ENCODE data around the gene YTHDF1.

The YTHDF1 gene

DNA sequence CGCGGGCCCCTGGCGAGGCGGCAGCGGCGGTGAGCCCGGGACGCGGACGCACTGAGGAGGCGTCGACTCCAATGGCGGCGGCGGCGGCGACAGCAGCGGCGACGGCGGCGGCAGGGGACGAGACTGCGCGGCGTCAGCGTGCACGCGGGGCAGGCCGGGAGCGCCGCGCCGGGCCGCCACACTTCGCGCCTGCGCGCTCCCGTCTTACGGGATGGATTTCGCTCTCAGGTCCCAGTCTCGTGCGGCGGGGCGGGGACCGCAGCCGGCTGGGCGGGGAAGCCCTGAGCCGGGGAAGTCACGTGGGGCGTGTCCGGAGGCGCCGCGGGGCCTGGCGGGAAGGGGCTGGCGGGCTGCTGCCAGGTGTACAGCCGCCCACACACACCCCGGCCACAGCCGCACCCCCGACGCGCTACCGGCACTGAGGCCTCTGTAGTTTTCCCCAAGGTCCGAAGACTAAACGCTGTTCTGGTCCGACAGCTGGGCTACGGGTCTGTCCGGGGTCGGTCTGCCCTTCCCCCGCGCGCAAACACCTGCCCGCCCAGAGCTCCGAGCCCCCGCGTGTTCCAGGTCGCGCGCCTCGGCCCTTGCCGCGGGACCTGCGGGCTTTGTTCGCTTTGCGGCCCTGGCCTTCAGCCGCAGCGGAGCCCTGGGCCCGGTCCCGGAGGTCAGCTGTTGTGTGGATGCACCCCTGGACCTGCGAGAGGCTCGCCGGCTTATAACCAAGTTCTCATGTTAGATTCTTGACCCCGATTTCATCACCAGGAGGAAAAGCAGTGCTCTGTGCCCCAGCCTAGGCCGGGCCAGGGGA is at the start of gene YTHDF1:
Gene YTHDF1 (minus strand): TSS at position 91 of the 808 bp plus-strand sequence. CDS start 239 bp downstream, outside the sequence.
- TF ChIP-seq, protein P1, sequence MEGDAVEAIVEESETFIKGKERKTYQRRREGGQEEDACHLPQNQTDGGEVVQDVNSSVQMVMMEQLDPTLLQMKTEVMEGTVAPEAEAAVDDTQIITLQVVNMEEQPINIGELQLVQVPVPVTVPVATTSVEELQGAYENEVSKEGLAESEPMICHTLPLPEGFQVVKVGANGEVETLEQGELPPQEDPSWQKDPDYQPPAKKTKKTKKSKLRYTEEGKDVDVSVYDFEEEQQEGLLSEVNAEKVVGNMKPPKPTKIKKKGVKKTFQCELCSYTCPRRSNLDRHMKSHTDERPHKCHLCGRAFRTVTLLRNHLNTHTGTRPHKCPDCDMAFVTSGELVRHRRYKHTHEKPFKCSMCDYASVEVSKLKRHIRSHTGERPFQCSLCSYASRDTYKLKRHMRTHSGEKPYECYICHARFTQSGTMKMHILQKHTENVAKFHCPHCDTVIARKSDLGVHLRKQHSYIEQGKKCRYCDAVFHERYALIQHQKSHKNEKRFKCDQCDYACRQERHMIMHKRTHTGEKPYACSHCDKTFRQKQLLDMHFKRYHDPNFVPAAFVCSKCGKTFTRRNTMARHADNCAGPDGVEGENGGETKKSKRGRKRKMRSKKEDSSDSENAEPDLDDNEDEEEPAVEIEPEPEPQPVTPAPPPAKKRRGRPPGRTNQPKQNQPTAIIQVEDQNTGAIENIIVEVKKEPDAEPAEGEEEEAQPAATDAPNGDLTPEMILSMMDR (conservative IDR thresholded peaks at IDR 0.05): no peak
- TF ChIP-seq ZFX (IDR thresholded peaks at IDR 0.05): peak; percentile 69; the same call in 1 of the 2 replicates

DNA sequence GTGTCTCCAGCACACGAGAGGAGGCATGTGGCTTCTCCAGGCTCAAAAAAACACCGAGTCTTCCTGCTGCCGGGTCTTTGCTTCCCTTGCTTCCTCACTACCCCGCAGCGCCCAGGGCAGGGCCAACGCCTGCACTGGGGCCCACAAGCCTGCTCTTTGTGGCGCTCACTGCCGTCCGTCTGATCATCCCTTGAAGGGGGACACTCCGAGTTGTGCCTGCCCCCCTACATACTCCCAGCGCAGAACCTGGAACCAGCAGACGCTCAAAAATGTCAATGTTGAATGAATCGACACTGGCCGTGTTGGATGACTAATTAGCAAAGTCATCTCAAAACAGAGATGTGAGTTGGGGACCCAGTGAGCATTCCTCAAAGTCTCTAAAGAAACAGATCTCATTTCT is 48.6 kb upstream of the YTHDF1 start:
- TF ChIP-seq, protein P1 (conservative IDR thresholded peaks at IDR 0.05): no peak
- TF ChIP-seq ZFX (IDR thresholded peaks at IDR 0.05): no peak
- no peak overlapping the region for H3K27ac ChIP-seq

More for the DNA sequence above, at the start of gene YTHDF1:
- H3K27ac ChIP-seq: peak within 1 kb of the TSS; percentile 96

DNA sequence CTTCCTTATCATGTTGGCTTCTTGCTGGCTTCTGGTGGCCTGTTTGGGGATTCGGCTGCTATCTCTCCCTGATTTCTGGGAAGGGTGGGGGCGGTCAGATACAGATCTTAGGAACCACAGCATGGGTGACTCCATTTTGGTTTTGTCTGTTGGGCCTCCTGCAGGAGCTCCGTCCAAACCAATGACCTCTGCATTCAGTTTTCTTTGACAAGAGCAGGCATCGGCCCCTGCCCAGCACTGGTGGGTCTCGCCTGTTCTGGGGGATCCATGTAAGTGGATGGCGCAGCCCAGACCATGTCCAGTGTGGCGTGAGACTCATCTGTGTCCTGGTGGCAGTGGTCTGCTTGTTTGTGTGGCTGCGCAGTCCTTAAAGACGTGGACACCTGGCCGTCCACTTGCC is 48.1 kb upstream of the YTHDF1 start:
- TF ChIP-seq ZFX (IDR thresholded peaks at IDR 0.05): no peak
- TF ChIP-seq, protein P1 (conservative IDR thresholded peaks at IDR 0.05): no peak
- H3K27ac ChIP-seq: no peak overlapping the region

DNA sequence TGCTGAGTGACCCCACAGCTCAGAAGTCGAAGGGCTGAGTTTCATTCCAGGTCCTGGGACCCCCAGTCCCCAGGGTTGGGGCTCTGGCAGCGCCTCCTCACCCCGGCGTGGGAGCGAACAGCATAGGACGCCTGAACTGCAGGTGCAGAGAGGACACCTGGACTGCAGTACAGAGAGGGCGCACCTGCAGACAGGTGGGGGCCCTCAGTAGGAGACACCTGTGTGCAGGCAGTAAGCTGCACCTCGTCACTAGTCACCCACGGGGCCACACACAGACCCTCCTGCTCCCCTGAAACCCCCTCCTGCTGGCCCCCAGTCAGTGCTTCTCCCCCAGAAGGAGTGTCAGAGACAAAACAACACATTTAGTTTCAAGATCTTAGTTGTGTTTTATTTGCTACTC is 46.9 kb upstream of the YTHDF1 start:
- TF ChIP-seq, protein P1 (conservative IDR thresholded peaks at IDR 0.05): no peak

DNA sequence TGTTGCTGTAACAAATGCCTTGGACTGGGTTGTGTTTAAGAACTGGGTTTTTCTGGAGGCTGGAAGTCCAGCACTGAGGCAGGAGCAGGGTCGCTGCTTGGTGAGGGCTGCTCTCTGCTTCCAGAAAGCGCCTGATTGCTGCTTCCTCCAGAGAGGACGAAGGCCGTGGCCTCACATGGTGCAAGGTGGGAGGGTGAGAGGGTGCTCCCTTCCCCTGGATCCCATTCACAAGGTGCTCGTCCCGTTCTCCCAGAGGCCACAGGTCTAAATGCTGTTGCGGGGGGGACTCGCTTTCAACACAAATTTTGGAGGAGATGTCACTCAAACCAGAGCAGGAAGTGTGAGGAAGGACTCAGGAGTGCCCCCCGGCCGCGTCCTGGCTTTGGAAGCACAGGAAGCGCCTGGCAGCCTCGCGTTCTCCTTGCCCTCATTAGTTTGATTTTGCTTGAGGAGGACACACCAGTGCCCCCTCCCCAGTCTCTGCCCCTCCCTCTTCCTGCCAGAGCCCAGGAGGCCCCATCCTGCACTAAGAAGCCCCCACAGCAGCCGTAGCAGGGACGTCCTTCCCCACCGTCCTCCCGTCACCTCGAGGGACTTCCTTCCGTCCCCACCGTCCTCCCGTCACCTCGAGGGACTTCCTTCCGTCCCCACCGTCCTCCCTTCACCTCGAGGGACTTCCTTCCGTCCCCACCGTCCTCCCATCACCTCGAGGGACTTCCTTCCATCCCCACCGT is 46.0 kb upstream of the YTHDF1 start:
- no peak for TF ChIP-seq ZFX (IDR thresholded peaks at IDR 0.05)
- TF ChIP-seq, protein P1 (conservative IDR thresholded peaks at IDR 0.05): no peak
- H3K27ac ChIP-seq: no peak overlapping the region

More for the DNA sequence above, 46.9 kb upstream of the YTHDF1 start:
- no peak overlapping the region for H3K27ac ChIP-seq

DNA sequence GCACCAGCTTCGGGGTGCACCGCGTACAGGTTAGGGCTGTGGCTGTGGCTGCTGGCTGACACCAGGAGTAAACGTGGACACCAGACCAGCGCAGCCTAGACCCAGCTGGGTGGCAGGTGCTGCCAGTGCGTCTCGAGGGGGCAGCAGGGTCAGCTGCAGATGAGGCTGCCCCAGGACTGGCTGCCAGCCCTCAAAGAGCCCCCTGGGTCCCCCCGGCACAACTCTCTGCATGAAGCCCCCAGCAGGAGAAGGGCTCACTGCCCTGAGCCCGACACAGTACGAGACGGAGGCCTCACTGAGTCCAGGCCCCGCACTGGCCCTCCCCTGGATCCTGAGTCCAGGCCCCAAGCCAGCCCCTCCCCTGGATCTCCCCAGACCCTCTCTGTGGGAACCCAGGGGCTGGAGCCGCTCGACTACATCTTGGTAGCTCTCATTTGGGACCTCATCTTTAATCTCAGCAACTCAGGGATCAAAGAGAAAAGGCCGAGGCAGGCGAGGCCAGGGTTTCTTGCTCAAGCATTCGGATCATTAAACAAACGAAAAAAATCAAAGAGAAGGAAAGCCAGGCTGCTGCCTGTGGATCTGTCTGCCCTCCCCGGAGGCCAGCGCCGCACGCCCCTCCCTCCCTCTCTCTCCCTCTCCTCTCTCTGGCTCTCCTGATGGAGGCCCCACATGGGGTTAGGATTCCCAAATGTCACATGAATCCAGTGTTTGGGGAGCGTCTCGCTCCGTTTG is 45.3 kb upstream of the YTHDF1 start:
- TF ChIP-seq, protein P1 (conservative IDR thresholded peaks at IDR 0.05): no peak
- no peak for TF ChIP-seq ZFX (IDR thresholded peaks at IDR 0.05)
- no peak overlapping the region for H3K27ac ChIP-seq
